Activated CD4-positive, alpha-beta T cell treated with anti-CD3 and anti-CD28 coated beads, Interleukin-2, amount 50 U/mL, for 16 hours (primary cell): ENCODE measurements around the gene NRL.

Experiments
- DNase-seq: peaks from one replicate; pipeline ENCODE4 v3.0.0-alpha.2; 2020

NRL gene

DNA sequence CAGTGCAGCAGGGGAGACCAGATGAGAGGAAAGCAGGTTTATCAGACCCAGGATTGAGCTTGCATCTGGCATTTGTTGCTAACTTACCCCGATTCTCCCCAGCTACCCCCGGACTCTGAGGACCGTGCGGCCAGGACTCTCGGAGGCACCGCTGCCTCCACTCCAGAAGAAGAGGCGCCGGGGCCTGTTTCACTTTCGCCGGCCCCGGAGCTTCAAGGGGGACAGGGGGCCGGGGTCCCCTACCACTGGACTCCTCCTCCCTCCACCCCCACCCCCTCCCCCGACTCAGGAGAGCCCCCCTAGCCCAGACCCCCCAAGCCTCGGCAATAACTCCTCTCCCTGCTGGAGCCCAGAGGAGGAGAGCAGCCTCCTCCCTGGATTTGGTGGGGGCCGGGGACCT is 49.9 kb downstream of the NRL start:
- no peak for DNase-seq

DNA sequence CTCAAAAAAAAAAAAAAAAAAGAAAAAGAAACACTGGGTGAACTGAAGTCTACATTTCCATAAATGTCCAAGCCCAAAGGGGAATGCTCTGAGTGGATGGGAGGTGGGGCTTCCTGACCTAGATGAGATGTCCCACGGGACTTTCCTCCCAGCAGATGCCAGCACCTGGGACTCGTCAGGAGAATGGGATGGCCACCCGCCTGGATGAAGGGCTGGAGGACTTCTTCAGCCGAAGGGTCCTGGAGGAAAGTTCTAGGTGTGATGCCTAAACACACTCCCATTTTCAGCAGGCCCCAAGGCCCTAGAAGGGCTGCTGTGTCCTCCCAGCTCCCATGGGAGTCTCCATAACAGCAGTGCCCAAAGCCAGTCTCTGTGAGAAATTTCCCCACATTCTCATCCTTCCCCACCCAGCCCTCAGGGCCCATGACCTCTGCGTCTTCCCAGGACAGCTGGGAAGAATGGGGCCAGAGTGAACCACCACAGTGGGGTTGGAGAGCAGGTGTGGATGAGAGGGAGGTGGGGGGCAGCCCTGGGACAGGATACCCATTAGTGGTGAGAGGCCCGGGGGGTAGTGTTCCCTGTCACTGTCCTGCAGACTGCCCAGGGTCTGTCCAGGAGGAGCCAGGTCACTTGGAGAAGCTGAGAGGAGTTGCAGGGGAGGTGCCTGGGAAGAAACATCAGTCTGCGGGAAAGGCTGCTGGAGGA is 50.5 kb downstream of the NRL start:
- DNase-seq = no peak

DNA sequence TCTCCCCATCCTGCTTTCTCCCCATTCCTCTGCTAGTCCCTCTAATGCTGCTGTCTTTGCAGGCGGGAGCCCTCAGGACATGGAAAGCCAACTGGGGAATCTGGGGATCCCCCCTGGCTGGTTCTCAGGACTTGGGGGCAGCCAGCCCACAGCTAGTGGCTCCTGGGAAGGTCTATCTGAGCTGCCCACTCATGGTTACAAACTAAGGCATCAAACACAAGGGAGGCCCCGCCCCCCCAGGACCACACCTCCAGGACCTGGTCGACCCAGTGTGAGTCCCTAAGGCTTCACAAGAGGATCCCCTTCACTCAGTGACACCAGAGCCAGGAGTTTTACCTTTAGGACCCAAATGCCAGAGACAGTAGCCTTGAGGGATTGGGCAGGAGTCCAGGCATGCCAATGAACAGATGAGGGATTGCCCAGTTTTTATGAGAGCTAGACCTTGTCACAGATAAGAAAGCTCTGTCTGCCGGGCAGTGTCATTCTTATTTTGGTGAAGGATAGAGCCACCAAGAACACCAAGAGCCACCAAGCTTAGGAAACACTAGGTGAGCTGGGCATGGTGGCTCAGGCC is 51.4 kb downstream of the NRL start:
- DNase-seq = no peak

DNA sequence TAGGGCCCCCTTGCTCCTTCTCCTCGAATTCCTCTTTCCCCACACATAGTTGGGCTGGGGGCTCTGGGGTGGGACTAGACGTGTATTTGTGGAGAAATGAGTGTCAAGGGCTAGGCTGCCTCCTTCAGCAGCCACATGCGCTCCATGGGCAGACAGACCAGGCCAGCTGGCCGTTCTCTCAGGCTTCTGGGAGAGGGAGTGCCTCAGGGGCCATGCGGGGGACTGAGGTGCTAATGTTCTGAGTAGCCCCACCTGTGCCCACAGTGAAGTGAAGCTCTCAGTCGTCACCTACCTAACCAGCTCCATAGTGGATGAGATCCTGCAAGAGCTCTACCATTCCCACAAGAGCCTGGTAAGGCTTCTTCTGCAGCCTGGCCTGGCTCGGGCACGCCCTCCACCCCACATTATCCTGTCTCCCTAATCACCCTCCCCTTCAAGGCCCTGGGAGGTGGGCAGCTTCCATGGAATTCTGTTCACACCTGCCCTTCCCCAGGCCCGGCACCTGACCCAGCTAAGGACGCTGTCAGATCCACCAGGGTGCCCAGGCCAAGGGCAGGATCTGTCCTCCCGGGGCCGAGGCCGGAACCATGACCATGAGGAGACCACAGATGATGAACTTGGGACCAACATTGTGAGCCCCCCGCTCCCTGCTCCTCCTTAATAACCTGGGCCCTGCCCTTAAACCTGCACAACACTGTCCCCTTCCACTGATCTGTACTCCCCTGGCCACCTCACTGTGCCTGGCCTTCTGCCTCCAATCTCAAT is 52.4 kb downstream of the NRL start:
- DNase-seq = no peak

DNA sequence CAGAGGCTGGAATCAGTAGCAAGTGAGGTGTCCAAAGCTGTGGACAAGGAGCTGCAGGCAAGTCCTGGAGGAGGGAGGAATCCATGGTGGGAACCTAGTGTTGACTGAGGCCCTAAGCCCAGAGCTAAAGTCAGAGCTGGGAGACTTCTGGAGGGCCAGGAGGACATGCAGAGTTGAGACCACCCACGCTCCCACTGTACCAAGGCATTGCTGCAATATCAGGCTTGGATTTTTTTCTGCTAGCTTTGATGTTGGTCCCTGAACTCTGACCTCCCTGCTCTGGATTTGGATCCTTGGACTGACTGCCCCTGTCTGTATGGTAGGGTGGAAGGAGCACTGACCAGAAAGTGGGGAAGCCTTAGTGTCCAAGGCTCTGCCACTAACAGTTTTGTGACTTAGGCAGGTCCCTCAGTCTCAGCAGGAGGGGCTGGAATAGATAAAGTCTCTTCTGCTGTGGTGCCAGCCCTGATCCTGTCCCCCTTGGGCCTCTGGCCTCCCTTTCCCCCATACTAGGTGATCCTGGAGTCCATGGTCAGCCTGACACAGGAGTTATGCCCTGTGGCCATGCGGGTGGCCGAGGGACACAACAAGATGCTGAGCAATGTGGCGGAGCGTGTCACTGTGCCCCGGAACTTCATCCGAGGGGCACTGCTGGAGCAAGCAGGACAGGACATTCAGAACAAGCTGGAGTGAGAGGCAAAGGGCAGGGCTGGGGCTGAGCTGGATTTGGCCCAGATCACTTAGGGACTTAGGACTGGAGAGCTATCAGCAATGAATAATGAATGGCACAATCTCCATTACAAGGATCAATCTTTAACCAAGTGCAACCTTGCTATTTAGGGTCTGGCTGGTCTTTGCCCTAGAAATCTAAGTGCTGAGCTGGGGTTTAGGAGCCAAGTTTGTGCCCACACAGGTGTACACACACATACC is 53.5 kb downstream of the NRL start:
- DNase-seq = no peak

DNA sequence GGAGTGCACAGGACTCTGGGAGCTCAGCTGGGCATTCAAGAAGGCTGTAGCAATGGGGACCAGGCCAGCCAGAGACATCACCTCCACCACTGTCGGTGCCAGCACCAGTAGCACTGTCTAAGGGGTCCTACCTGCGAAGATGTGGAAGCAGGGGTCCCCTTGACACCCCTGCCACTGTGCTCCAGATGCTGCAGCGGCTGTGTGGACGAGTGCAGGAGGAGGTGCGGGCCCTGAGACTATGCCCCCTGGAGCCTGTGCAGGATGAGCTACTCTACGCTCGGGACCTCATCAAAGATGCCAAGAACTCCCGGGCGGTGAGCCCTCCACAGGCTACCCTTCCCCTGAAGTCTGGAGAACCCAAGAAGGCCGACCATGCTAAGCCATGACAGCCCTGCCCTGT is 54.3 kb downstream of the NRL start:
- no peak for DNase-seq

DNA sequence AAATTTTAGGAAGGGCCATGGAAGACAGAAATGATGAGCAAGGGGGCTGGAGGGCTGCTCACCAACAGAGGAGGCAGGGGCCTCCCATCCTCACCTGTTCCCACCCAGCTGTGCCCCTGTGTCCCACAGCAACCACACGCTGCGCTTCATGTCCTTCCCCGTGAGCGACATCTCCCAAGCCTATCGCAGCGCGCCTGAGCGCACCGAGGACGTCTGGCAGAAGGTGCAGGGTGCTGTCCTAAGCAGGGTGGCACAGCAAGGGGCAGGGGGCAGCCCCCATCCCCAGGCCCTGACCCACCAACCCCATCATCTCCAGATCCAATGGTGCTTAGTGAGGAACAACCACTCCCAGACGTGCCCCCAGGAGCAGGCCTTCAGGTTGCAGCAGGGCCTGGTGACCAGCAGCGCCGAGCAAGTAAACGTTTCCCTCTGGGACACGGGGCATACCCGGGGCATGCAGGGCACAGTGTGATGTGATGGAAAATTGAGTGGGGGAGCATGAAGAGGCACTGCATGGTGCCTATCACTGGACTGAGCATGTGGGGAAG is 54.8 kb downstream of the NRL start:
- no peak for DNase-seq

DNA sequence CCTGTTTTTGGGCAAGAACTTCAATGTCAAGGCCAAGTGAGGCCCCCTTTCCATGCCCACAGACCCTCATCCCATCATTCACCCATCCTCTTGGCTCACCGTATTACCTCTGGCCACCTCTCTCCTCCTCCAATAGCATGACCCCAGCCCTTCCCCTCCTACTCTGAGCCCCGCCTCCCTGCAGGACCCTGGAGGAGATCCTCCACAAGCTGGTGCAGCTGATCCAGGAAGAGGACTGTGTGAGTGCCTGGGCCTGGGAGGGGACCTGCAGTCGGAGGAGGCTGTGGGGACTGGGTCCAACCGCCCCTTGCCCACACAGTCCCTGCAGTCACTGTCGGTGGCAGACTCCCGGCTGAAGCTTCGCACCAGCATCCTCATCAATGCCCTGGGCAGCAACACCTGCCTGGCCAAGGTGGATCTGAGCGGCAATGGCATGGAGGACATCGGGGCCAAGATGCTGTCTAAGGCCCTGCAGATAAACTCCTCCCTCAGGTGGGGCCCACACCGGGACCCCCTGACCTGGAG is 55.7 kb downstream of the NRL start:
- no peak for DNase-seq

- peak; percentile 75 for DNase-seq
Observed at GRCh38 chr14:24058260-24058950, 56.3 kb downstream of the NRL start.

DNA sequence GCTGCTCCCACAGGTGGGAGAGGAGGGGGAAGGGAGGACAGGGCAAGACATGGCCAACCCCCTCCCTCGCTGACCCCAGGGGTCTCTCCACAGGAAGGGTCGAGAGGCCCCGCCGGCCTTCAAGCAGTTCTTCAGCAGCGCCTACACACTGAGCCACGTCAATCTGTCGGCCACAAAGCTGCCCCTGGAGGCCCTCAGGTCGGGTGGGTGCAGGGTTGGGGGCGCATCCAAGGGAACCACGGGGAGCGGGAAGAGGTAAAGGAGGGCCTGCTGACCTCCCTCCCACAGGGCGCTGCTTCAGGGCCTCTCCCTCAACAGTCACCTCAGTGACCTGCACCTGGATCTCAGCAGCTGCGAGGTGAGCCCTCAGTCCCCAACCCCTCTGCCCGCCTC is 56.9 kb downstream of the NRL start:
- DNase-seq = no peak

GRCh38 chr14:24057271-24057670 is 57.5 kb downstream of the NRL start:
- DNase-seq = no peak

DNA sequence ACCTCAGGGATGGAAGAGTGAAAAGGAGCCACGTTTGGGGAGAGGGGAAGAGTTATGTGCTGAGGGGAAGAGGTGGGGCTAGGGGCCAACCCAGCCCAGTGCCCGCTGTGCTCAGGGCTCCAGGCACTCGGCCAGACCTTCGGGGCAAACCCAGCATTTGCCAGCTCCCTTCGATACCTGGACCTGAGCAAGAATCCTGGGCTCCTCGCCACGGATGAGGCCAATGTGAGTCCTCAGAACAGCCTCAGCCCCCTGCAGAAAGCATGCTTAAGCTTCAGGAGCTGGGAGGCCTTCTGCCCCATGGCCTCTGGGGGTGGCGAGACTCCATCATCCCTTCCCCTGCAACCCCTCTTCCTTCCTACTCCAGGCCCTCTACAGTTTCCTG is 58.0 kb downstream of the NRL start:
- DNase-seq = no peak

DNA sequence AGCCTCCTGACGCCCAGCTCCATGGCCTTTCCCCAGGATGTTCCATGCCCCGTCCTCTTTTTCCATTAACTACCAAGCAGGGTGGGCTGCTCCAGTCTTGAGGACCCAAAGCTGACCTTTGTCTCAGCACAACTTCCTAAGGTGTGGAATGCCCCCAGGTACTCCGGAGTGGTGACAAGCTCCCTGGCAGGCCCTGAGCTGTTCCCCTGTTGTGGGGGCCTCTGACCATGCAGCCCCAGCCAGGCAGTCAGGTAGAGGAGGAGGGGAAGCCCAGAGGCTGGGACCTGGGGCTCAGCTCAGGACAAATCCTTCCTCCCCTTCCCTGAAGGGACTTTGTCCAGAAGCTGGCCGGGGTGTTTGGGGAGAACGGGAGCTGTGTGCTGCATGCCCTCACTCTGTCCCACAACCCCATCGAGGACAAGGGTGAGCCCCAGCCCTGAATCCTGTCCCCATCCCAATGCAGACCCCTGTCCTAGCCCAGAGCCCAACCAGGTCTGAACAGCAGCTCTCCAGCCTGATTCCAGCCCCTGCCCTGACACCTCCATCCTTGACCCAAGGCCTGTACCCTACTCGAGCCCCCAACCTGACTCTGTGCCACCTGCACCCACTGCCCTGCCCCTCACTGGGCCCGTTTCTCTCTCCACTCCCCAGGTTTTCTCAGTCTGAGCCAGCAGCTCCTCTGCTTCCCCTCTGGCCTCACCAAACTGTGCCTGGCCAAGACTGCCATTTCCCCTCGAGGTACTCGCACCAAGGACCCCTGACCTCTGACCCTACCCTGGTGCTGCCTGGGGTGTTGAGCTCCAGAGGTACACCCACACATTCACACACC is 58.6 kb downstream of the NRL start:
- DNase-seq = no peak

DNA sequence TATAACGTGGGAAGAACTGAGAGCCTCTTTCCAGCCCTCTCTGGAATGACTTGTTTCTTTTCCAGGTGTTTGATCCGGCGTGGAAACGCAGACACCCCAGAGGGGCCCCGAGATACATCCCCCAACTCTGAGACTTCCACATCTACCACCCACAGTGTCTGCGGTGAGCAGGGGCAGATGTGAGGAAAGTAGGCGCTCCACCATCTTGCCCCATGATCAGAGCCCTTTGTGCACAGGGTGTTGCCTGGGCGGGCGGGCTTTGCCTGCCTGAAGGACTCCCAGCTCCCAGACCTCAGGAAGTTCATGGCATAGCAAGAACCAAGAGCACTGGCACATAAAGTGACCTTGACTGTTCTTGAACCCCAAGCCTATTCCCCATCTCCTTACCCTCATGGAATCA is 60.1 kb downstream of the NRL start:
- no peak for DNase-seq

- no peak for DNase-seq
Observed at GRCh38 chr14:24054324-24054641, 60.5 kb downstream of the NRL start.

DNA sequence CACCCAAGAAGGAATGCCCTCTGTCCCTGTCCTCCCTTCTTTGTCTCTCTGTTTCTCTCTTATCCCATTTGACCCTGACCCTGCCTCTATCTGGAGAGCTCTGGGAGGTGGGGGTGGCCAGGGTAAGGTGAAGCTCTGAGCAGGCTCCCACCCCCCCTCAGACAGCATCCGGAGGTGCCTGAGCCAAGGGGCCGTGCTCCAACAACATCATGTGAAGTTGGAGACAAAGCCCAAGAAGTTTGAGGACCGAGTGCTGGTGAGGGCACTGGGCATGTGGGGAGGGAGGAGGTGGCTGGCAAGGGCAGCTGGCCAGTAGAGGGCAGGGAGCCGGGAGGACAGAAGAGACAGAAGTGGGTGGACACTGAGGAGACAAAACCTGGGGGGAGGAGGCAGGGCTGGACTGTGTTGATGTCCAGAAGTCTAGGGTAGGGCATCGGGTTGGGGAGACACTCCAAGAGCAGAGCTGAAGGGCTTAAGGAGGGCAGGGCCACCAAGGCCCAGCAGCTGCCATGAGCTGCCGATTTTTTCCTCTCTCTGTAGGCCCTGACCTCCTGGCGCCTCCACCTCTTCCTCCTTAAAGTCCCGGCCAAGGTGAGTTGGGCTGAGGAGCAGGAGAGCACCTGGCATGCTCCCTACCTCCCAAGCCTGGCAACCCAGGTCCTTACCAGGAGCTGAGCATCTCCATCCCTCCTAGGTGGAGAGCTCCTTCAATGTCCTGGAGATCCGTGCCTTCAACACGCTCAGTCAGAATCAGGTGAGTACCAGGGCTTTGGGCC is 61.0 kb downstream of the NRL start:
- no peak for DNase-seq

DNA sequence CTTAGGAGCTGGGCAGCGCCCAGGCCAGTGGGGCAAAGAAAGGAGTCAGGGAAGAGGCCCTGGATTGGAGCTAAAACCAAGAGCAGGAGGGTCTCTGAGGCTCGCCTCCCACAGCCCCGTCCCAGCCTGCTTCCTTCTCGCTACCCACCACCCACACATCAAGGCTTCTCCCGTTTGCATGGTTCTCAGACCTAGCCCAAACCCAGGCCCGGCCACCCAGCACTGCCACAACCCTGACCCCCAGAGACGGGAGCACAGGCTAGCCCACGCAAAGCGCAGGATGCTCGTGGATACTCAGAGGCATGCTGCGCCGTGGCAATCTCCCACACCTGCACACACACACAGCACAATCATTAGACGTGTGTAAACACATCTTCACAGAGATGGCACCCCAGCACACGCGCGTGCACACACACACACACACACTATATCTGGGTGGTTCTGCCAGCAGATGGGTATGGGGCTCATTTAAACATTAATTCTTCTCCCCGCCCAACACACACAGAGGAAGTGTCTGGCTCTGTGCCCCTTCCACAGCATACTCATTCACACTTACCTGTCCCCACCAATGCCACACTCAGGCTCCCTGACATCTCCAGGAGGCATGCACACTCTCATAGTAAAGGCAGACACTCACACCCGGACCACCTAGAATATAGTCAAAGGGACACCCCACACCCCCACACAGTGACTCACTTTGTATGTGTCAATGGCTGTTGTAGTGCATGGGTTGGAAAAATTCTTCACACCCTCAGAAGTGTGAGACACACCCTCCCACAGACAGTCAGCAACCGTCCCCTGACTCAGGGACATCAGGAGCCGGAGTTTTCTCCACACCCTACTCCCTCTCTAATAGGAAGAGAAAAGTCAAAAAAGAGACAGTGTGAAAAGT is 61.8 kb downstream of the NRL start:
- DNase-seq = peak; percentile 58

DNA sequence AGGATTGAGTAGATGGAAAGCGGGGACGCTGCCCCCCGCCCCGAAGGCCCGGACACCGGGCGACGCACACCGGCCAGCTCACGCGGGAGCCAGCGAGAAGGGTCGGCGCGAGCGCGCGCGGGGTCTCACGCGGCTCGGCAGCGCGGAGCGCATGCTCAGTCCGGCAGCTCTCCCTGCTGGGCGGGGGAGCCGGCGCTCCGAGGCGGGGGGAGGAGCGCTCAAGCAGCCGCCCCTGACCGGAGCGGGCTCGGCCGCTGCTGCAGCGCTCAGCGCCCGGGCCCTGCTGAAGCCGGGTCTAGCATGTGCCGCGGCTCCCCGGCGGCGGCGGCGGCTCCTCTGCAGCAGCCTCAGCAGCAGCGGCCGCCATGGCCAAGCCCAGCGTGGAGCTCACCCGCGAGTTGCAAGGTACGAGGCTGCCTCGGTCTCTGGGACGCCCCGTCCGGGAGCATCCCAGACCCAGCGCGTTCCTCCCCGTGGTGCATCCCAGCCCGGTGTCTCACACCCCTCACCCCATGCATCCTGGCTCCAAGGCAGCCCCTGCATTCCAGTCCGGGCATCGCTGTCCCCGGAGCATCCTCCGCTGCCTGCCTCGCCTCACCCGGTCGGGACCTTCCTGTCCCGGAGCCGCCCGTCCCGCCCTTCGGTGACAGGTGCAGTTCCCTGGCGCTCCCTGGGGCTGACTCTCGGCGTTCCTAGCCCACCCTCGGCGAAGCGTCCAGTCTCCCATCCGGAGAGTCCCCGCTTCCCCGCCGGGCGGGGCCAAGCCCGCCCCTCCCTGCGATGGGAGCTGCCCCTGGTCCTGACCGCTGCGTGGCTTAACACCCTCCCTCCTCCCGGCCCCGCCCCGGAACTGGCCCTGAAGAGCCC is 62.7 kb downstream of the NRL start, which contains the start of gene CARMIL3:
TSS of gene CARMIL3 (plus strand) at position 221 of the 867 bp plus-strand sequence. CDS start at position 366, 145 bp downstream.
- DNase-seq = peak; percentile 65
